Measurements from ENCODE around the gene NUP54. TPM values are rescaled to one million over a fixed set of nuclear protein-coding genes. Genes with fewer than 3 reads are reported as not detected.

NUP54 gene
- total RNA-seq, 2 experiments from 2014 or later = 29.2 to 50.8 TPM

- H3K36me3 ChIP-seq (ENCODE audit: insufficient read depth, low read length) = no peaks in the 10 kb centered on the region
- H3K27ac ChIP-seq (ENCODE audit: low read depth, low read length, poor library complexity, severe bottlenecking) = no peak overlapping the region
- no peak for TF ChIP-seq CTCF (conservative IDR thresholded peaks at IDR 0.05; ENCODE audit: low read length)
- no peak for TF ChIP-seq EZH2phosphoT487 (IDR thresholded peaks at IDR 0.05; ENCODE audit: borderline replicate concordance, low read depth, low read length)
- H3K4me3 ChIP-seq (ENCODE audit: low read depth, low read length, poor library complexity, severe bottlenecking) = no peak overlapping the region
- no peak for DNase-seq (ENCODE audit: low spot score)
- ChIA-PET CTCF (ENCODE audit: unreplicated experiment) (no interaction called here), POLR2A (no interaction called here)
- H3K4me2 ChIP-seq (ENCODE audit: low read length) = no peak overlapping the region
- no peak overlapping the region for H2AFZ ChIP-seq (ENCODE audit: low read length)
- no peaks in the 10 kb centered on the region for H3K79me2 ChIP-seq (ENCODE audit: insufficient read depth, low read depth, low read length)
- intact Hi-C loops (cut with micrococcal nuclease; ENCODE audit: unreplicated experiment) = no loop called here
- no peaks in the 10 kb centered on the region for H3K9me3 ChIP-seq (ENCODE audit: low read length)
- H3K9me2 ChIP-seq (ENCODE audit: insufficient read depth, low read length) = no peaks in the 10 kb centered on the region
- BruUV-seq (replicated peaks) = no TSS peak
- H4K20me1 ChIP-seq (ENCODE audit: insufficient read depth, low read length) = no peaks in the 10 kb centered on the region
- no peaks in the 10 kb centered on the region for H3K4me1 ChIP-seq (ENCODE audit: insufficient read depth, low read length, poor library complexity, severe bottlenecking)
These were observed 70.1 kb downstream of the NUP54 start for GRCh38 chr4:76078033-76078613.

- Histone ChIP-seq H3K79me2 (ENCODE audit: insufficient read depth, low read depth, low read length) (no peaks in the 10 kb centered on the region), H3K9me3 (ENCODE audit: low read length) (no peaks in the 10 kb centered on the region), H3K36me3 (ENCODE audit: insufficient read depth, low read length) (no peaks in the 10 kb centered on the region), H4K20me1 (ENCODE audit: insufficient read depth, low read length) (no peaks in the 10 kb centered on the region), H2AFZ (ENCODE audit: low read length) (no peak overlapping the region), H3K9me2 (ENCODE audit: insufficient read depth, low read length) (no peaks in the 10 kb centered on the region), H3K27ac (ENCODE audit: low read depth, low read length, poor library complexity, severe bottlenecking) (no peak overlapping the region), H3K4me1 (ENCODE audit: insufficient read depth, low read length, poor library complexity, severe bottlenecking) (no peaks in the 10 kb centered on the region), H3K4me3 (ENCODE audit: low read depth, low read length, poor library complexity, severe bottlenecking) (no peak overlapping the region), H3K4me2 (ENCODE audit: low read length) (no peak overlapping the region)
- POLR2A ChIA-PET = interaction anchor here (0.6 kb wide), 1 partner anchor 461 kb away, joined by 3 read pairs; no protein-coding TSS in a partner anchor
- CTCF ChIA-PET (ENCODE audit: unreplicated experiment) = no interaction called here
- no peak for DNase-seq (ENCODE audit: low spot score)
- BruUV-seq (replicated peaks) = no TSS peak
- TF ChIP-seq CTCF (conservative IDR thresholded peaks at IDR 0.05; ENCODE audit: low read length) (no peak), EZH2phosphoT487 (IDR thresholded peaks at IDR 0.05; ENCODE audit: borderline replicate concordance, low read depth, low read length) (no peak)
- intact Hi-C loops (cut with micrococcal nuclease; ENCODE audit: unreplicated experiment) = no loop called here
These were observed 73.1 kb downstream of the NUP54 start for GRCh38 chr4:76074993-76075600.

- intact Hi-C loops (cut with micrococcal nuclease; ENCODE audit: unreplicated experiment) = no loop called here
- Histone ChIP-seq H3K4me3 (ENCODE audit: low read depth, low read length, poor library complexity, severe bottlenecking) (no peak within 1 kb of the TSS), H3K79me2 (ENCODE audit: insufficient read depth, low read depth, low read length) (no peaks in the 10 kb centered on the region), H3K9me2 (ENCODE audit: insufficient read depth, low read length) (no peaks in the 10 kb centered on the region), H2AFZ (ENCODE audit: low read length) (no peak within 1 kb of the TSS), H3K9me3 (ENCODE audit: low read length) (no peaks in the 10 kb centered on the region), H3K4me1 (ENCODE audit: insufficient read depth, low read length, poor library complexity, severe bottlenecking) (no peaks in the 10 kb centered on the region), H3K4me2 (ENCODE audit: low read length) (no peak within 1 kb of the TSS), H3K36me3 (ENCODE audit: insufficient read depth, low read length) (no peaks in the 10 kb centered on the region), H4K20me1 (ENCODE audit: insufficient read depth, low read length) (no peaks in the 10 kb centered on the region), H3K27ac (ENCODE audit: low read depth, low read length, poor library complexity, severe bottlenecking) (no peak within 1 kb of the TSS)
- no peak for DNase-seq (ENCODE audit: low spot score)
- BruUV-seq (replicated peaks) = no TSS peak
- ChIA-PET POLR2A (no interaction called here), CTCF (ENCODE audit: unreplicated experiment) (no interaction called here)
- no peak for TF ChIP-seq EZH2phosphoT487 (IDR thresholded peaks at IDR 0.05; ENCODE audit: borderline replicate concordance, low read depth, low read length)
- no peak for TF ChIP-seq CTCF (conservative IDR thresholded peaks at IDR 0.05; ENCODE audit: low read length)
These were observed 73.7 kb downstream of the NUP54 start, which contains the start of gene ART3 for GRCh38 chr4:76074468-76074867. ART3 (plus strand) TSS chr4:76074709; CDS start chr4:76075890, 1,181 bp downstream.

Measured in OCI-LY7 (cell line).